Nucleus accumbens (tissue), 56 donors: Measurements from ENCODE around the gene COPZ1.
"Not testable (repeated sequence)": the region's sequence is repeated elsewhere in the genome, so short reads cannot be mapped to it uniquely, and the experiment has no call there.

ENCODE experiments used
- DNase-seq, 56 donors: peaks; one replicate each; lab custom pipeline; 2025; lab: John Stamatoyannopoulos, UW

The COPZ1 gene

DNA sequence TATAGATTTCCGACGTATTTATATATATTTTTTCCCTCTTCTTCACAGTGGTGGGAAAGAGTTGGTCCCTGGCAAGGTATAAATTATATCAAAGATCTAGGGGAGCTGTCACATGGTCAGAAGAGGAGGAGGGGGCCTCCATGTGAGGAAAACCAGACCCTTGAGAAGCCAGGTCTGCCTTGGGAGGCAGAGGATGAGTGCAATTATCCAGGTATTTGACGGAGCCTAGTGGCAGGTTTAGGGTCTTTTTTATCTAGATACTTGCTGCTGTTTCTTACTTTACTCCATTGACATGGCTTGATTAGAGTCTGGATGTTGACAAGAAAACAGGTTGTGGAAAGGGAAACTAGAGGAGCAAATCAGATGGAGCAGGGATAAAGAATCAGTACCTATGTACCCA lies 5.5 kb downstream of the COPZ1 start:
- DNase-seq, result no peak

GRCh38 chr12:54331461-54331860 lies 6.5 kb downstream of the COPZ1 start:
- no peak for DNase-seq

DNA sequence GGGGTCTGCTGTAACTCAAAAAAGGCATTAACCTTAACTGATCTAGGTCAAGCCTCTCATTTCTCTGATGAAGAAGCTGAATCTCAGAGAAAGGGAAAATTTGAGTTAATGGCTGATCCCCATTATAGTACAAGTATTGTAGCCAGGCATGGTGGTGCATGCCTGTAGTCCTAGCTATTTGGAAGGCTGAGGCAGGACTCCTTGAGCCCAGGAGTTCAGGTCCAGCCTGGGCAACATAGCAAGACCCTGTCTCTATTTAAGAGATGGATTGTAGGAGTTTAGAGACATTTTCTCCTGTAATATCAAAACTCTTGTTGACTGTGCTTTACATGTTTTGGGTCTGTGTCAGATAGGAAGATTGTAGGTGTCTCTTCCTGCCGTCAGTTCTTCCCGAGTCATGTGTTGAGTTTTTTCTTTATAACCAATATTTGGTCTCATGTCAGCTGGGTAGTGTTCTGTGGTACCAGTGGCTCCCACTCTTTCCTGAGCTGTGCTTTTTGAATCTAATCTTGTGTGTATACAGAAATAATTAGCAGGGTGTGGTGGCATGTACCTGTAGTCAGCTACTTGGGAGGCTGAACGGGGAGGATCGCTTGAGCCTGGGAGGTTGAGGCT lies 8.6 kb downstream of the COPZ1 start:
- no peak for DNase-seq

DNA sequence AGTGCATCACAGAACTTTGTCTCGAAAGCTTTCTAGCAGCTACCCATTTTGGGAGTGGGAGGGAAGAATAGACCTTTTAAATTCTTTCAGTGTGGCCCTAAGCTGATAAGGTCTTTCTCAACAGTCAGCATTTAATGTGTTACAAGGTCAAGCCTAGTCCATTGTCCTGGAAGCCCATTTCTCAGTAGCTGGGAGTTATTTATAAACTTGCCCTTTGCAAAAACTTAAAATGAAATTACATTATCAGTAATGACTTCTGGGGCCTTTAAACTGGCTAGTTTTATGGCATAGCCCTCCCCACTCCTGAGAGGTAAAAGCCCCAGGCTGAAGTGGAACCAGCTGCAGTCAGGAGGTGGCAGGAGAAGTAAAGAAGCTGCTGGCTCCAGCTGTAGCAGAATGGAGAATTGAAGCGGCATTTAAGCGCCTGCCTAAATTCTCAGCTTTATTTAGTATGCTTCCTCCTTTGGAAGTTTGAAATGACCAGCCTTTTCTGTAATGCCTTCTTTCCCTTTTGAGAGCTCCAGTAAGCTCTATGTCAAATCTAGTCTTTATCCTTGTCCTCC lies 12.4 kb downstream of the COPZ1 start:
- DNase-seq, result peak in 6 of 56 donors; percentile 6 to 33 (median 11)

- DNase-seq, result peak in 7 of 56 donors; percentile 6 to 53 (median 25)
These were observed 13.1 kb downstream of the COPZ1 start for GRCh38 chr12:54337854-54338650.

GRCh38 chr12:54338698-54339296 lies 13.9 kb downstream of the COPZ1 start:
- DNase-seq, result no peak

GRCh38 chr12:54340846-54341245 lies 15.9 kb downstream of the COPZ1 start:
- no peak for DNase-seq

DNA sequence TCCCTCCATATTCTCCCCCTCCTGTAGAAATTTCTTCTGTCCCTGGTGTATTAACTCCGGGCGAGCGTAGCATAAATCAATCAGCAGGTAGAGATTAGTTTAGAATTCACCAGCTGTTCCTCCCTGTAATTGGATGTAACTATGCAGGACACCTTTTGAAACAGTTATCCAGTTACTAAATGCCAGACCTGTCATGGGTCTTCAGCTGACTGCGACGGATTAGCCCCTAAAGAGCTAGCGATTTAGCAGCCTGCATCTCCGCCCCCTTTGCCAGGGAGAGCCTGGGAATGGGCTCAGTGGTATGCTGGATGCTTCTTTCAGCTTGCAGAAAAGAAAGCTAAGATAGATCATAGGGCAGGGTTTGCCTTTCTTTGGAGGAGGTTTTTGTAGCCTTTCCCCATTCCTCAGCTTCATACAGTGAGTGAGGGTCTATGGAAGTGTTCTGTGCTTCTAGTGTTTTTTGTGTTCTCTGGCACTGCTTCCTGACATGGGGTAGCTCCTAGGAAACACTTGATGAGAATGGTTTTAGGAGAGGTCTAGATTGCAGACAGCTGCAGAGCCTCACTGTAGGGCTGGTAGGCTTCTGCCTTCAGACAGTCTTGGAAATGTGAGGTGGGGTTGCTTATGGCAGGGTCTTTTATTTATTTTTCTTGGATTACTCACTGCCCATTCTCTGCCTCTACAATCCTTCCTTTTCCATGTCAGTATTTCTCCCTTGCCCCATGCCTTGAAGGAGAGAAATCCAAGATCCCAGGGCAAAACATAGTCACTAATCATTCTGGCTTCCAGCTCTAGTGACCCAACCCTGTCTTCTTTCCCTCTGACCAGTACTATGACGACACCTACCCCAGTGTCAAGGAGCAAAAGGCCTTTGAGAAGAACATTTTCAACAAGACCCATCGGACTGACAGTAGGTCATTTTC lies 16.7 kb downstream of the COPZ1 start:
- no peak for DNase-seq

GRCh38 chr12:54349036-54349435 lies 24.1 kb downstream of the COPZ1 start:
- DNase-seq, result peak in 6 of 56 donors; percentile 18 to 54 (median 24)

DNA sequence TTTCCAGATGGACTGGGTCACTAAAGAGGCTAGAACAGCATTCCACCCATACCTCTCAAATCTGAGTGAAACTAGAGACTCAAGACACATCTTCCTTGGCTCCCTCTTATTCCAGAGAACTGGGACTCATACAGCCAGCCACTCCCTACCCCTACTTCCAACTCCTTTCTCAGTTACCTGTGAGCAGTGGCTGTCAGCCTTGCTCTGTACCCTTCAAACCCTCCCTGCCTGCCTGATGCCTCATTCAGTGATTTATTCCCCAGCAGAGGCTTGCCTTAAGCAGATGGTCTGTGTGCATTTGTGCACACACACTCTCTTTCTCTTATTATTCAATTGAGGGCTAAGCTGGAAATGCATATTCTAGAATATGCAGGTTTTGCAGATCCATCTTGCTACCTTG lies 24.7 kb downstream of the COPZ1 start:
- peak in 8 of 56 donors; percentile 10 to 49 (median 22) for DNase-seq

- no peak for DNase-seq
These were observed 25.8 kb downstream of the COPZ1 start for GRCh38 chr12:54350743-54351142.

DNA sequence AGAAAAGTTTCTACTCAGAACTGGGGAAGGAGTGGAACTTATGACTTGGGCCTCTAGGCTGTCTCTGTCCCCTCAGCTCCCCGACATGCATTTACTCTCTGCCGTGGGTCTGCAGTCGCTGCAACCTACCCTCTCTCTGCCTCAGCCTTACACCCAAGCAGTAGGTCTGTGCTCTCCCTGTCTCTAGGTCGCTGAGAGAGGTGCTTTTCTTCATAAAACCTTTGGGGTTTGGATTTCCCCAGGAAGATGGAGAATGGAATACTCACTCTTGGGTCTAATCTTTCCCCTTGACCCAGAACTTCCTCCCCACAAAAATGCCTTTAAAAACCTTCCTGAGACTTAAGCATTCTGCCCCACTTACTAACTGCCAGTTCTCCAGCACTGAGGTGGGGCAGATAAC lies 26.4 kb downstream of the COPZ1 start:
- DNase-seq, result no peak

DNA sequence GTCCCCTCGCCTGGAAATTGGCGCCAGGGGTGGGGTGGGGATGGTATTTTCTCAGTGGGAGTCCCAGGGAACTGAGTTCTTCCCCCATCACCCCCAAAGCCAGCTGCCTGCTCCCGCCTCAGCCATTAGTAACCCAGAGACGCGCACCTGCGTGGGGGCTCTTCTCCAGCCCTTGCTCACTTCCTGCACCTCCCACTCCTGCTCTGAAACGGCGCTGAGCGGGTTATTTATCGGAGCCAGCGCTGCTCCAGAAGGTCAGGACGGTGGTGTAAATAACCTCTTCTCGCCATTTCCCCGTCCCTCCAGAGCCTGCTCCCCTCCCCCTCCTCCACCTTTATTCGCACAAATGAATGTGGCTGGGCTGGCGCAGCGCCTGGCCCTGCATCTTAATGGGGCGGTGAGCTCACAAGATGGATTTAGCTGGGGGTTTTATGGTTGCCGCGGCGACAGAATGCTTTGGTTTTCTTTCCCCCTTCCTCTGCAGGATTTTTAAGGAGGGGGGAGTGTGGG lies 27.1 kb downstream of the COPZ1 start:
- DNase-seq, result peak in 51 of 56 donors; percentile 18 to 86 (median 65)

DNA sequence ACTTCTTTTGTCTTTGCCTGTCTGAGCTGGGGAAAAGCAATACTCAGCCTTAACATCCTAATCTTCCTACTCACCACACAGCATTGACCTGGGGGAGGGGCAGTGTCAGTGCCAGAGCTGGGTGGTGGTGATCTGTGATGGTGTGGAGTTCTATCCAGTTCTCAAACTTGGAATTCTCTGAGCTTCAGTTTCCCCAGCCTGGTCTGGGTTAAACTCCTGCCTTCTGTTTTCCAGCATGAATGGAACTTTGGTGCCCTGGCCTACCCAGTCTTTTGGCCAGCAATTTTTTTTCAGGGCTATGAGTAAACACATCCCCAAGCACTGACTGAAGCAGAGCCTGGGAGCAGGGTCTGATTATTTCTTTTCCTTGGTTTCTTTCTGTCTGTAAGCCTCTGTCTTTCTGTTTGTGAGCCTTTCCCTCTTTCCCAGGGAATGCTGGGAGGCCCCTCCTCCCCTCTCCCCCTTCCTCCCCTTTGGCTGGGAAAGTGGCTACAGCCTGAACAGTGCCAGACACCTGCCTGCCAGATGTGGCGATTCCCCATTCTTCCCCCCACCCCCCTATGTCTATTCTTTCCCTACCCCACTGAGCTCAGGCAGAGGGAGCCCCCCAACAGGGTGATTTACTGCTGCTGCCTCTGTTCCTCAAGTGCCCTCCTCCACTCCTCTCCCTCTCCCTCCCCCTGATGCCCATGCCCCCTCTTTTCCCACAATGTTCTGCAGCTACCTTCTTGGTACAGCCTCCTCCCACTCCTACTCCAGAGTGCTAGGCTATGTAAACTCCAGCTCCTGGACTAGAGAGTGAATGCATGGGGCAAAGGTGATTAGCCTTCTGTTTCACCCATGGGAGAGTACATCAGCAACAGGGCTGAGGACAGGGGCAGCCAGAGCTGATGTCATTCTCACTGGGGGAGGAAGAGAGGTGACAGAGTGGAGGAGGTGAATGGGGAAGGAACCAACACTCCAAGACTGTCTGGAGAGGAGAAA lies 28.3 kb downstream of the COPZ1 start:
- DNase-seq, result peak in 38 of 56 donors; percentile 15 to 76 (median 46)

DNA sequence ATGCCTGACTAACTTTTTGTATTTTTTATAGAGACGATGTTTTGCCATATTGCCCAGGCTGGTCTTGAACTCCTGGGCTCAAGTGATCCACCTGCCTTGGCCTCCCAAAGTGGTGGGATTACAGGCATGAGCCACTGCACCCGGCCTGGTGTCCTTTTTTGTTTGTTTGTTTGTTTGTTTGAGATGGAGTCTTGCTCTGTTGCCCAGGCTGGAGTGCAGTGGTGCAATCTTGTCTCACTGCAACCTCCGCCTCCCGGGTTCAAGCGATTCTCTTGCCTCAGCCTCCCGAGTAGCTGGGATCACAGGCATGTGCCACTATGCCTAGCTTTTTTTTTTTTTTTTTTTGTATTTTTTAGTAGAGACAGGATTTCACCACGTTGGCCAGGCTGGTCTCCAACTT lies 29.3 kb downstream of the COPZ1 start:
- not testable (repeated sequence) for DNase-seq

GRCh38 chr12:54355104-54355815 lies 30.3 kb downstream of the COPZ1 start:
- DNase-seq, result no peak

- no peak for DNase-seq
These were observed 31.3 kb downstream of the COPZ1 start for GRCh38 chr12:54356228-54356627.

GRCh38 chr12:54356951-54357356 lies 32.0 kb downstream of the COPZ1 start:
- no peak for DNase-seq
